DMS114 treated with DMSO at 0.1 percent for 48 hours (cell line): ENCODE measurements around the gene SCGB2B2.
"Not testable (repeated sequence)": the region's sequence is repeated elsewhere in the genome, so short reads cannot be mapped to it uniquely, and the experiment has no call there.

Experiments used
- DNase-seq: peaks from one replicate; lab custom pipeline; 2025; ENCODE audit not compliant: unreplicated experiment; lab: John Stamatoyannopoulos, UW

SCGB2B2 gene

GRCh38 chr19:34669305-34669704 lies 7.7 kb downstream of the SCGB2B2 start:
- DNase-seq: no peak

- not testable (repeated sequence) for DNase-seq
Measured at GRCh38 chr19:34668690-34669089, 8.3 kb downstream of the SCGB2B2 start.

- DNase-seq: not testable (repeated sequence)
Measured at GRCh38 chr19:34668077-34668689, 8.8 kb downstream of the SCGB2B2 start.

DNA sequence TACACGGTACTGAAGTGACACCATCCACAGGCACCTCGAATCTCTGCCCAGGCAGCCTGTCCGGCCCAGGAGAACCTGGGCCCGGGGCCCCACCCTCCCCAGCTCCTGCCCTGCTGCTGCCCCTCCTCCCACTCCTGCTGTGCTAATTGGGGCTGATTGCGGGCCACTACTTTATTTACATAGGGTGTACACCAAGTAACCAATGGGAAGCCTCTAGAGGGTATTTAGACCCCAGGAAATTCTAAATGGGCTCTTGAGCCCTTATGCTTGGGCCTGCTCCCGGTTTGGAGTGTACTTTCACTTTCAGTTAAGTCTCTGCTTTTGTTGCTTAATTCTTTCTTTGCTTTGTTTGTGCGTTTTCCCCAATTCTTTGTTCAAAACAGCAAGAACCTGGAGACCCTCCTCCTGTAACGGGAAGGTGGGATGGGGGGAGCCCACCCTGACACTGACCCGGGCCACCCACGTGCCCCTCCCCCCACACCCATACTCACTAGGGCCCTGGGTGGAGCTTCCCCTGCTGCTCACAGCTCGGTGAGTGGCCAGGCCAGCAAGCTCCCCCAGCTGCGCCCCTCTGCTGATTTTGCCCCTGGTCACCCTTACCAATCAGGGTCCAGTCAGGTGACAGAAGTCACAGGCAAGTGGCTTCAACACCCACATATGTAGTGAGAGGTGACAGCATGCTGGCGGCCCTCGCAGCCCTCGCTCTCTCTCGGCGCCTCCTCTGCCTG lies 9.4 kb downstream of the SCGB2B2 start:
- no peak for DNase-seq

DNA sequence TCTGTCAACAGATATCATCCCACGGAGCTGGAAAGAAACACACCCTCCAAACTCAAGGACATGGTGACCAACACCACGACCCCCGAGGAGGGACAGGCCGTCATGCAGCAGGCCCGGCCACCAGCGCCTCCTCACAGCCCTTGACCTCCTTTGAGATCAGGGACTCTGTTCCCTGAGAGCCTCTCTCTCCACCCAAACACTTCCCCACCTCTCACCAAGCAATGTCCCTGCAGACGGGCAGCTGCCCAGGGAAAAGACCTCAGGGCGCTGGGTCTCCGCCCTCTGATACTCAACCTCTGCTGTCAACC lies 10.0 kb downstream of the SCGB2B2 start:
- DNase-seq: no peak

GRCh38 chr19:34666200-34666957 lies 10.6 kb downstream of the SCGB2B2 start:
- DNase-seq: no peak

GRCh38 chr19:34665275-34665674 lies 11.7 kb downstream of the SCGB2B2 start:
- not testable (repeated sequence) for DNase-seq

- DNase-seq: no peak
Measured at GRCh38 chr19:34664870-34665269, 12.1 kb downstream of the SCGB2B2 start.

DNA sequence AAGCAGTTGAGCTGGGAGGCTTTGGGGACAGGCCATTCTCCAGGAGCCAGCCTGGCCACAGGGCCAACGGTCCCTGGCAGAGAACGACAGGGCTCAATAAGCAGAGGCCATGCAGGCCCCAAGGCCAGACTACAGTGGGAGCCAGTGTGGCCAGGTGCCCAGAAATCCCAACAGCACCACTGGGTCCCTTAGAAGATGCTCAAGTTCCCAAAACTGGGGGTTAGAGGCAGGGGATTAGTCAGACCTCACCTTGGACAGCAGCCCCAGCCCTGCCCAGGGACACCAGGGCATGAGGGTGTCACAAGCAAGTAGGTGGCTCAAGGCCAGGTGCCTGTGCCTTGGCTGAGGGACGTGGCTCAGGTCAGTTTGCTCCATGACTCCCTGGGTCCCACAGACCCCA lies 12.8 kb downstream of the SCGB2B2 start:
- no peak for DNase-seq

GRCh38 chr19:34662919-34663318 lies 14.0 kb downstream of the SCGB2B2 start:
- DNase-seq: peak; percentile 17

- no peak for DNase-seq
Measured at GRCh38 chr19:34661357-34661756, 15.6 kb downstream of the SCGB2B2 start.

GRCh38 chr19:34655651-34656050 lies 21.3 kb downstream of the SCGB2B2 start:
- DNase-seq: no peak

GRCh38 chr19:34654796-34655195 lies 22.2 kb downstream of the SCGB2B2 start:
- DNase-seq: no peak

- DNase-seq: no peak
Measured at GRCh38 chr19:34651747-34652146, 25.2 kb downstream of the SCGB2B2 start.

DNA sequence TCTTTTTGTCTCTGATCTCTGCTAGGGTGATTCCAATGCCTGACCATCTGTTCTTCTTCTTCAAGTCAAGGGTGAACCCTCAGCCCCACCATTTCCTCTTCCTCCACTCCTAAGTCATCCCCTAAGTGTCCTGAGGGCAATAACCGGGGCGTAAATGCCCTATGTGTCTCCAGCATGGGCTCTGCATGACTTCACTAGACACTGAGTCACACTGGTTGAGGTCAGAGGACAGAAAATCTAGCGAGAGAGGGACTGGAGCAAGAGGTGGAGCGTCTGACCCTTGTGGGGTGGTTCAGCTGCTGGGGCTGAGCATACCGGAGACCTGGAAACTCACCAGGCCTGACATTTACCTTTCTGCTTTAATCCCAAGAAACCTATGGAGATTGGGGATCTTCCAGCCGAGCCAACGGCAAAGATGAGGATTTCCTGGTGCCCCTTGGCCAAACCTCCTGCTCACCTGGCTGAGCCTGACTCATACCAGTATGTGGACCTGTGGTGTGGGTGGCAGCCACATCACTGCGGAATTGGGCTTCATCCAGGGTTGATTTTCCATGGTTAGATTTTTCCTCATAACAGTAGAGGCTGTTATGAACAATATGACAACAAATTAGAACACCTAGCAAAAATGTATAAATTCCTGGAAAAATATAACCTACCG lies 26.9 kb downstream of the SCGB2B2 start:
- DNase-seq: no peak

- no peak for DNase-seq
Measured at GRCh38 chr19:34645551-34645950, 31.4 kb downstream of the SCGB2B2 start.

- no peak for DNase-seq
Measured at GRCh38 chr19:34644991-34645461, 31.9 kb downstream of the SCGB2B2 start.

DNA sequence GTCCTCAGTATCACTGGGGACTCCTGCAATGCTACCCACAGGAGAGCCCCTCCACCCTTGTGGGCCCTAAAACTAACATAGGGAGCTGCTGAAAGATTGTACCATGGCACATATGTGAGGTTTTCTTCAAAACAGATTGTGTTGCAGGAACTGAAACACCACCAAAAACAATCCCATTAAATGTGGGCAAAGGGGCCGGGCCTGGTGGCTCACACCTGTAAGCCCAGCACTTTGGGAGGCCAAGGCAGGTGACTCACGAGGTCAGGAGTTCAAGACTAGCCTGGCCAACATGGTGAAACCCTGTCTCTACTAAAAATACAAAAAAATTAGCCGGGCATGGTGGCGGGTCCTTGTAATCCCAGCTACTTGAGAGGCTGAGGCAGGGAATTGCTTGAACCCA lies 34.7 kb downstream of the SCGB2B2 start:
- no peak for DNase-seq

- peak; percentile 38 for DNase-seq
Measured at GRCh38 chr19:34639491-34640085, 37.4 kb downstream of the SCGB2B2 start.

GRCh38 chr19:34633802-34634201 lies 43.2 kb downstream of the SCGB2B2 start:
- DNase-seq: no peak
